Fibroblast of villous mesenchyme (primary cell): ENCODE measurements around the gene MFSD12. TPM values are rescaled to one million over a fixed set of nuclear protein-coding genes. Genes with fewer than 3 reads are reported as not detected.

ENCODE experiments used
- DNase-seq: peaks from one replicate; pipeline ENCODE4 v3.0.0-alpha.2; 2010; ENCODE audit warnings: low read depth
- H3K4me3 ChIP-seq: 2 replicates; pipeline ENCODE4 v1.5.1; 2011; ENCODE audit warnings: low read depth, mild to moderate bottlenecking, low read length
- CTCF ChIP-seq: IDR thresholded peaks from 2 replicates; pipeline ENCODE4 v1.5.1; 2012; ENCODE audit warnings: low read depth, mild to moderate bottlenecking, low read length; ENCODE audit not compliant: insufficient read depth
- total RNA-seq: library from RNA; depleted of rRNA; stranded (reverse); fragments of >200 nt; gene quantifications from 2 replicates; pipeline ENCODE4 v1.2.3, GENCODE V29; 2012

Gene MFSD12
- total RNA-seq, 1 donor, result 137 TPM

GRCh38 chr19:3543150-3544057, 14.0 kb downstream of the MFSD12 start:
- no peak overlapping the region for H3K4me3 ChIP-seq
- no peak for DNase-seq
- TF ChIP-seq CTCF, result no peak

DNA sequence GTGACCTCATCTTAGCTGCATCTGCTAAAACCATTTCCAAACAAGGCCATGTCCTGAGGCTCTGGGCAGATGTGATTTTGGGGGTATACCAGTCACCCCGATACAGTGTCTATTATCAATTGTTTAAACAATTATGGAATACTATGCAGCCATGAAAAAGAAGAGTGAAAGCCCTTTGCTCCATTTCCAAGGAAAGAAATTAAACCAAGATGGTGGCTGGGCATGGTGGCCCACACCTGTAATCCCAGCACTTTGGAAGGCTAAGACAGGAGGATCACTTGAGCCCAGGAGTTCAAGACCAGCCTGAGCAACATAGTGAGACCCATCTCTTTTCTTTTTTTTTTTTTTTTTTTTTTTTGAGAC, 17.6 kb downstream of the MFSD12 start:
- no peak for TF ChIP-seq CTCF
- no peak for DNase-seq
- H3K4me3 ChIP-seq, result no peak overlapping the region

GRCh38 chr19:3538965-3539755, 18.2 kb downstream of the MFSD12 start, which contains the start of gene TEKTIP1:
TEKTIP1 (plus strand) TSS chr19:3539174; CDS start chr19:3539178, 4 bp downstream.
- TF ChIP-seq CTCF, result no peak
- no peak within 1 kb of the TSS for H3K4me3 ChIP-seq
- no peak for DNase-seq

- TF ChIP-seq CTCF, result no peak
- no peak for DNase-seq
- no peak overlapping the region for H3K4me3 ChIP-seq
Observed at GRCh38 chr19:3538258-3538929, 19.0 kb downstream of the MFSD12 start.

- DNase-seq, result no peak
- no peak for TF ChIP-seq CTCF
- H3K4me3 ChIP-seq, result no peak overlapping the region
Observed at GRCh38 chr19:3537438-3538240, 19.7 kb downstream of the MFSD12 start.

DNA sequence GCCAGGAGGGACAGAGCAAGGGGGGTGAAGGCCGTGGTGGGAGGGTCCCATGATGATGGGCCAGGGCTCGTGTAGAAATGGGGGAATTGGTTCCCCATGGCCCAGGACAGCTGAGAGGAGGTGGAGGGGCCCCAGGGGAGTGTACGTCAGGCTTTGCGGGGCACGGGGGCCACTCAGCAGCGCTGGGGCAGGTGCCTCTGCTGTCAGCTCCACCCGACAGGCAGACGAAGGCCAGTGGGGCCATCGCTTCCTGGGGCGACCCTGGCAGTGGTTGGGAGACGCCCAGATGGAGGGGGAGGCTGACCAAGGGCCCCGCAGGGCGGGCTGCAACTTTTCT, 20.3 kb downstream of the MFSD12 start:
- no peak overlapping the region for H3K4me3 ChIP-seq
- no peak for DNase-seq
- no peak for TF ChIP-seq CTCF
